OCI-LY1 (cell line): ENCODE measurements around the gene XCR1.
"Not testable (repeated sequence)": the region's sequence is repeated elsewhere in the genome, so short reads cannot be mapped to it uniquely, and the experiment has no call there.

Experiments used
- H2AFZ ChIP-seq: fragments of 200-600 bp; sonication (generic), shearing (Covaris generic); 2 replicates; pipeline ENCODE4 v1.6.0; 2014; ENCODE audit warnings: antibody characterized with exemption, mild to moderate bottlenecking, low read length
- H3F3A ChIP-seq: fragments of 200-600 bp; sonication (generic), shearing (Covaris generic); 2 replicates; pipeline ENCODE4 v1.6.0; 2014; ENCODE audit warnings: mild to moderate bottlenecking, antibody characterized with exemption, low read length, moderate library complexity; ENCODE audit not compliant: insufficient read depth
- H3K27ac ChIP-seq: fragments of 200-600 bp; sonication (generic); 2 replicates; pipeline ENCODE4 v1.5.1; 2014; ENCODE audit warnings: low read length, mixed run types, mild to moderate bottlenecking, low read depth; ENCODE audit not compliant: poor library complexity, severe bottlenecking
- H3K27me3 ChIP-seq: fragments of 200-600 bp; sonication (generic); 2 replicates; pipeline ENCODE4 v1.6.0; 2014; ENCODE audit warnings: antibody characterized with exemption, mild to moderate bottlenecking, low read length, moderate library complexity; ENCODE audit not compliant: insufficient read depth
- H3K36me3 ChIP-seq: fragments of 200-600 bp; sonication (generic); 2 replicates; pipeline ENCODE4 v1.6.1; 2014; ENCODE audit warnings: mild to moderate bottlenecking, antibody characterized with exemption, low read length, moderate library complexity, mixed read lengths; ENCODE audit not compliant: insufficient read depth
- H3K4me1 ChIP-seq: fragments of 200-600 bp; sonication (generic); 2 replicates; pipeline ENCODE4 v1.5.1; 2014; ENCODE audit warnings: mild to moderate bottlenecking, low read length, moderate library complexity; ENCODE audit not compliant: insufficient read depth, severe bottlenecking
- H3K4me2 ChIP-seq: fragments of 200-600 bp; sonication (generic), shearing (Covaris generic); 2 replicates; pipeline ENCODE4 v1.6.1; 2014; ENCODE audit warnings: low read length
- H3K4me3 ChIP-seq: fragments of 200-600 bp; sonication (generic); 2 replicates; pipeline ENCODE4 v1.5.1; 2014; ENCODE audit warnings: low read length, low read depth, mild to moderate bottlenecking, mixed read lengths; ENCODE audit not compliant: poor library complexity, severe bottlenecking
- H3K79me2 ChIP-seq: fragments of 200-600 bp; shearing (Covaris generic); 2 replicates; pipeline ENCODE4 v1.6.1; 2016; ENCODE audit warnings: mixed run types, low read length, mixed read lengths; ENCODE audit not compliant: insufficient read depth
- H3K9ac ChIP-seq: fragments of 200-600 bp; sonication (generic), shearing (Covaris generic); 2 replicates; pipeline ENCODE4 v1.6.1; 2014; ENCODE audit warnings: mild to moderate bottlenecking, low read length, mixed read lengths
- H3K9me2 ChIP-seq: fragments of 200-600 bp; sonication (generic), shearing (Covaris generic); 2 replicates; pipeline ENCODE4 v1.6.1; 2014; ENCODE audit warnings: low read depth, mild to moderate bottlenecking, low read length, mixed read lengths
- H3K9me3 ChIP-seq: fragments of 200-600 bp; shearing (Covaris generic); 2 replicates; pipeline ENCODE4 v1.6.1; 2014; ENCODE audit warnings: low read length, mixed read lengths
- H4K20me1 ChIP-seq: fragments of 200-600 bp; sonication (generic), shearing (Covaris generic); 2 replicates; pipeline ENCODE4 v1.6.0; 2016; ENCODE audit warnings: mild to moderate bottlenecking, low read length; ENCODE audit not compliant: insufficient read depth
- EZH2 ChIP-seq: fragments of 200-600 bp; sonication (generic), shearing (Covaris generic); IDR thresholded peaks from 2 replicates; pipeline ENCODE4 v1.8.0; 2017; ENCODE audit warnings: borderline replicate concordance, mixed run types, mild to moderate bottlenecking, antibody characterized with exemption, low read length, moderate library complexity, mixed read lengths
- TF ChIP-seq, protein P1 (sequence below): fragments of 200-600 bp; sonication (generic), shearing (Covaris generic); IDR thresholded peaks from 2 replicates; pipeline ENCODE4 v1.5.1; 2017; ENCODE audit warnings: mild to moderate bottlenecking, antibody characterized with exemption, low read length, moderate library complexity, mixed read lengths

Gene XCR1

DNA sequence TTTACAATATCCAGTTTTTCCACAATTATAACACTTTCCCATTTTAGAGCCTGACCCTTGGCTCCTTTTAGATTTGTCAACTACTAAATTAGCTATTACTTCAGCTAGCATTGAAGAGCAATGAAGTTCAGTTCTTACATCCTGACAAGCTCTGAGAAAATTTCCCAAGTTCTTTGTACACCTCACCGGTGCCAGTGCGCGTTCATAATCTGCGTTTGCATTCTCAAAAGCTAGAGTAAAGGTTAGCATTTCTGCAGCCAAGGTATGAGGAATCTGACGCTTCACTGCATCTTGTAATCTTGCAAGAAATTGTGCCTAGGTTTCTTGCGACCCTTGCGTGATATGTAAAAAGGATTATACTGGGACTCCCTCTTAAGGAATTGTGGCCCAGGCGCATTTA lies 25.2 kb upstream of the XCR1 start:
- Histone ChIP-seq H3K4me3 (no peak overlapping the region), H3K9me3 (no peaks in the 10 kb centered on the region), H3K4me2 (no peak overlapping the region), H3K27me3 (no peaks in the 10 kb centered on the region), H3F3A (no peaks in the 10 kb centered on the region), H3K79me2 (no peaks in the 10 kb centered on the region), H3K36me3 (no peaks in the 10 kb centered on the region), H4K20me1 (no peaks in the 10 kb centered on the region), H3K9me2 (no peaks in the 10 kb centered on the region), H3K4me1 (no peaks in the 10 kb centered on the region), H3K27ac (no peak overlapping the region), H2AFZ (no peak overlapping the region), H3K9ac (no peak overlapping the region)
- TF ChIP-seq, protein P1, sequence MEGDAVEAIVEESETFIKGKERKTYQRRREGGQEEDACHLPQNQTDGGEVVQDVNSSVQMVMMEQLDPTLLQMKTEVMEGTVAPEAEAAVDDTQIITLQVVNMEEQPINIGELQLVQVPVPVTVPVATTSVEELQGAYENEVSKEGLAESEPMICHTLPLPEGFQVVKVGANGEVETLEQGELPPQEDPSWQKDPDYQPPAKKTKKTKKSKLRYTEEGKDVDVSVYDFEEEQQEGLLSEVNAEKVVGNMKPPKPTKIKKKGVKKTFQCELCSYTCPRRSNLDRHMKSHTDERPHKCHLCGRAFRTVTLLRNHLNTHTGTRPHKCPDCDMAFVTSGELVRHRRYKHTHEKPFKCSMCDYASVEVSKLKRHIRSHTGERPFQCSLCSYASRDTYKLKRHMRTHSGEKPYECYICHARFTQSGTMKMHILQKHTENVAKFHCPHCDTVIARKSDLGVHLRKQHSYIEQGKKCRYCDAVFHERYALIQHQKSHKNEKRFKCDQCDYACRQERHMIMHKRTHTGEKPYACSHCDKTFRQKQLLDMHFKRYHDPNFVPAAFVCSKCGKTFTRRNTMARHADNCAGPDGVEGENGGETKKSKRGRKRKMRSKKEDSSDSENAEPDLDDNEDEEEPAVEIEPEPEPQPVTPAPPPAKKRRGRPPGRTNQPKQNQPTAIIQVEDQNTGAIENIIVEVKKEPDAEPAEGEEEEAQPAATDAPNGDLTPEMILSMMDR, result no peak
- TF ChIP-seq EZH2, result no peak

DNA sequence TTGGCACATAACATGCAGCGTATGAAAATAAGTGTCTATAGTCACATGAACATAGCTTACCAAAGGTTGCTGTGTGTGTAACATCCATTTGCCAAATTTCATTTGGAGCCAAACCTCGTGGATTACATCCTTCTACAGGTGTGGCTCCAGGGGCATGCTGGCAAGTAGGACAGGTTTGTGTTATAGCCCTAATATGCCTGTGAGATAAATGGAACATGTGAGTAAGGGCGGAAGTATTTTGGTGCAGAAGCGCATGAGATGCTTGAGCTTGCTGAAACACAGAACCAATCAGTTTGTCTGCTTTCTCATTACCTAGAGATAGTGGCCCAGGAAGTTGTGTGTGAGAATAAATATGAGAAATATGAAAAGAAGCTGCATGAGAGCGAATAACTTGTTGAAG lies 21.8 kb upstream of the XCR1 start:
- H3K9me3 ChIP-seq, result no peaks in the 10 kb centered on the region
- no peaks in the 10 kb centered on the region for H3K4me1 ChIP-seq
- no peaks in the 10 kb centered on the region for H3K27me3 ChIP-seq
- no peaks in the 10 kb centered on the region for H3K36me3 ChIP-seq
- no peaks in the 10 kb centered on the region for H3K79me2 ChIP-seq
- H3K9me2 ChIP-seq, result no peaks in the 10 kb centered on the region
- H3K4me3 ChIP-seq, result no peak overlapping the region
- no peaks in the 10 kb centered on the region for H3F3A ChIP-seq
- no peak overlapping the region for H3K4me2 ChIP-seq
- no peak overlapping the region for H3K27ac ChIP-seq
- no peak overlapping the region for H3K9ac ChIP-seq
- H2AFZ ChIP-seq, result no peak overlapping the region
- no peak for TF ChIP-seq EZH2
- TF ChIP-seq, protein P1, result no peak
- H4K20me1 ChIP-seq, result no peaks in the 10 kb centered on the region

DNA sequence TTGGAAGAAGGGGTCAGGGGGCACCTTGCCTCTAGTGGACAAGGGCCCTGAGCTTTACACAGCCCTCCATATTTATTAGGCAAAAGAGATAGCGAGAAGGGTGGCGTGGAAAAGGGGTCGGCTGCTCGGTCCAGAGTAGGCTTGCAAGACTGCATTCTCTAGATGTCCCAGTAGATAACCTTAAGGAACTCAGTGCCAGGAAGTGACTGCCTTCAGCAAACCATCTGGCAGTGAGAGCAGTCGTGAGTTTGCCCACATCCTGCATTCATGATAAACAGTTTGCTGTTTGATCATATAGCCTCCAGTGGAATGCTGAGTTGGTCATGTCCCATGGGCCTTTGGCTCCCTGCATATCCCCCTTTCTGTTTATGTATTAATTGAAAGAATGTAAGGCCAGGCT lies 18.9 kb upstream of the XCR1 start:
- H3K4me2 ChIP-seq, H3K9ac ChIP-seq, H3K79me2 ChIP-seq, H3K4me1 ChIP-seq, H3K36me3 ChIP-seq, H3K27me3 ChIP-seq, H4K20me1 ChIP-seq, H3K9me3 ChIP-seq, H3K27ac ChIP-seq, H3K4me3 ChIP-seq, H2AFZ ChIP-seq, H3F3A ChIP-seq, H3K9me2 ChIP-seq: not testable (repeated sequence)

DNA sequence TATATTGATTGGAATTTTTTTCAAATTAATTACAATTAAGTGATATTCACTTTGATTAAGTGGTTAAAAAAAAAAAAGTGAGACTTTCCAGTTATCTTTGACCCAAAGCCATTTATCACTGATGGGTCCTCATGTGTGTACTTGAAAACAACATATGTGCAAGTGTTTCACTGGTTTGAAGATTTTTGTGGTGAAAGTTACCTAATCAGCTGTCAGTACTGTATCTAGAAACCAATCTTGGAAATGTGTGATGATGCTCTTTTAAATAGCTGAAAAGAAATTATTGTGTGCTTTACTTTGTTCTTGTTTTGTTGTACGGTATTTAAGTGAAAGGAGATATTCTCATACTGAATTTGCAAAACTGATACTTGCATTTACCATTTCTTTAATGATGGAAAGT lies 11.6 kb upstream of the XCR1 start:
- Histone ChIP-seq H3K4me3 (no peak overlapping the region), H3F3A (no peaks in the 10 kb centered on the region), H4K20me1 (no peaks in the 10 kb centered on the region), H3K27me3 (no peaks in the 10 kb centered on the region), H3K27ac (no peak overlapping the region), H2AFZ (no peak overlapping the region), H3K9ac (no peak overlapping the region), H3K9me2 (no peaks in the 10 kb centered on the region), H3K4me2 (no peak overlapping the region), H3K36me3 (no peaks in the 10 kb centered on the region), H3K9me3 (no peaks in the 10 kb centered on the region), H3K79me2 (no peaks in the 10 kb centered on the region), H3K4me1 (no peaks in the 10 kb centered on the region)
- TF ChIP-seq, protein P1, result no peak
- no peak for TF ChIP-seq EZH2

DNA sequence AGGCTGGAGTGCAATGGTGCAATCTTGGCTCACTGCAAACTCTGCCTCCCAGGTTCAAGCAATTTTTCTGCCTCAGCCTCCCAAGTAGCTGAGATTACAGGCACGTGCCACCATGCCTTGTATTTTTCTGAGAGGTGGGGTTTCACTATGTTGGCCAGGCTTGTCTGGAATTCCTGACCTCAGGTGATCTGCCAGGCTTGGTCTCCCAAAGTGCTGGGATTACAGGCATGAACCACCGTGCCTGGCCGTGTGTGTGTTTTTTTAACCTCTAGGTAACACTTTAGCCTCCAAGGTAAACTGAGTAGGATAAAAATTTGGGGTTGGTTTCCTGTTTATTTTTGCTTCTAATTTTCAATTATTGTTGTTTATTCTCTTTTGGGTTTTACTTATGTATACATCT lies 10.8 kb upstream of the XCR1 start:
- H4K20me1 ChIP-seq, H3K27me3 ChIP-seq, H2AFZ ChIP-seq, H3K79me2 ChIP-seq, H3K4me1 ChIP-seq, H3K4me2 ChIP-seq, H3K9ac ChIP-seq, H3K9me2 ChIP-seq, H3K27ac ChIP-seq, H3K4me3 ChIP-seq, H3F3A ChIP-seq, H3K36me3 ChIP-seq, H3K9me3 ChIP-seq: not testable (repeated sequence)
